GM12873 (cell line): ENCODE measurements around the gene RAD17.

Experiments used
- TF ChIP-seq, protein P1 (sequence below): IDR thresholded peaks from 2 replicates; pipeline ENCODE4 v1.5.1; 2012; ENCODE audit warnings: low read depth, mild to moderate bottlenecking, moderate library complexity, low read length, control low read depth; ENCODE audit not compliant: insufficient read depth; ENCODE audit errors: missing control alignments

RAD17 gene

DNA sequence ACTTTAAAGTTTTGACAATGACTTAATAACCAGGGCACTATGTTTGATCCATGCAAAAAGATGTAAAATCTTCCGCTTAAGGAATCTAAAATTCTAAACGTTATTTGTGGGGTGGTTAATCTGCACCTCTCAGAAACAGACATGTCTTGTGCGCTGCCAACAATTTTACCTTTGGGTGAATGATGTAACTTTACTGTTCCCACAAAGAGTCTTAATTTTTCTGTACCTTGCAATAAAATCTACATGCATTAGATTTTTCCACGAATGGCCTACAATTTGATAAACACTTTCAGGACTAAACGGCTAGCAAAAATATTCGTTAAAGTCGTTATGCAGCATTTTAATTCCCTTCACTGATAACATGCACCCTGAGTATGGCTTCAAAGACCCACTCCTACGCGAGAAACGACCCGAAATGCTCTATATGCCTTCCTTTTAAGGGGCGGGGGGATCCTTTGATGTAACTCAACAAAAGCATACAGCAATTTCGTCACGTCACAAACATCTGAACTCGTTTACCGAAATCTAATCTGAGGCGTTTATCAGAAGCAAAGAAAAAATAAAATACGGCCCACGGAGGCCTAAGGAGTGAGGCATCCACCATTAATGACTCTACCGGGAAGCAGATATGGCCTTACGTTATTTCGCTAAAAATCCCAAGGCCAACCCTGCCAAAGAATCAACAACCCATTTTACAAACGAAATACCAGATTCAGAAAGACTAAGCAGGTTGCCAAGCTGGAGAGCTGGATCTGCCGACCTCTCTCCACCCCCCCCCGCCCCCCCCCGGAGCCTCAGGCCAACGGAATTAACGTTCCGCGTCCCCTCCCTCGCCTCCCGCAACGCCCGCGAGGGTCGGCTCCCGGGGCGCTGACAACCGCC, 919 bp upstream of the RAD17 start:
- TF ChIP-seq, protein P1, sequence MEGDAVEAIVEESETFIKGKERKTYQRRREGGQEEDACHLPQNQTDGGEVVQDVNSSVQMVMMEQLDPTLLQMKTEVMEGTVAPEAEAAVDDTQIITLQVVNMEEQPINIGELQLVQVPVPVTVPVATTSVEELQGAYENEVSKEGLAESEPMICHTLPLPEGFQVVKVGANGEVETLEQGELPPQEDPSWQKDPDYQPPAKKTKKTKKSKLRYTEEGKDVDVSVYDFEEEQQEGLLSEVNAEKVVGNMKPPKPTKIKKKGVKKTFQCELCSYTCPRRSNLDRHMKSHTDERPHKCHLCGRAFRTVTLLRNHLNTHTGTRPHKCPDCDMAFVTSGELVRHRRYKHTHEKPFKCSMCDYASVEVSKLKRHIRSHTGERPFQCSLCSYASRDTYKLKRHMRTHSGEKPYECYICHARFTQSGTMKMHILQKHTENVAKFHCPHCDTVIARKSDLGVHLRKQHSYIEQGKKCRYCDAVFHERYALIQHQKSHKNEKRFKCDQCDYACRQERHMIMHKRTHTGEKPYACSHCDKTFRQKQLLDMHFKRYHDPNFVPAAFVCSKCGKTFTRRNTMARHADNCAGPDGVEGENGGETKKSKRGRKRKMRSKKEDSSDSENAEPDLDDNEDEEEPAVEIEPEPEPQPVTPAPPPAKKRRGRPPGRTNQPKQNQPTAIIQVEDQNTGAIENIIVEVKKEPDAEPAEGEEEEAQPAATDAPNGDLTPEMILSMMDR = no peak

DNA sequence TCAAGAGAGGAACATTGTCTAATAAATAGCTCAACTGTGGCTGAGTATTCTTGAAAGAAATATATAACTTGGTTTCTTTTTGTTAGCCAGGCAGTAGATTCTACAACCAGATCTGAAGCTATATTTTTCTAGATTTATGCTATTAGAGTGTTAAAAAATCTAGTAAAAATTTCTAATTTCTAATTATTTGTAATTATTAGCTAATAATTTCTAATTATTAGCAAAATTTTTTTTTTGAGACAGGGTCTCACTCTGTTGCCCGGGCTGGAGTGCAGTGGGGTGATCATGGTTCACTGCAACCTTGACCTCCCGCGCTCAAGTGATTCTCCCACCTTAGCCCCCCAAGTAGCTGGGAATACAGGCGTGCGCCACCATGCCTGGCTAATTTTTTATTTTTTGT, 2.8 kb downstream of the RAD17 start:
- TF ChIP-seq, protein P1 = no peak

DNA sequence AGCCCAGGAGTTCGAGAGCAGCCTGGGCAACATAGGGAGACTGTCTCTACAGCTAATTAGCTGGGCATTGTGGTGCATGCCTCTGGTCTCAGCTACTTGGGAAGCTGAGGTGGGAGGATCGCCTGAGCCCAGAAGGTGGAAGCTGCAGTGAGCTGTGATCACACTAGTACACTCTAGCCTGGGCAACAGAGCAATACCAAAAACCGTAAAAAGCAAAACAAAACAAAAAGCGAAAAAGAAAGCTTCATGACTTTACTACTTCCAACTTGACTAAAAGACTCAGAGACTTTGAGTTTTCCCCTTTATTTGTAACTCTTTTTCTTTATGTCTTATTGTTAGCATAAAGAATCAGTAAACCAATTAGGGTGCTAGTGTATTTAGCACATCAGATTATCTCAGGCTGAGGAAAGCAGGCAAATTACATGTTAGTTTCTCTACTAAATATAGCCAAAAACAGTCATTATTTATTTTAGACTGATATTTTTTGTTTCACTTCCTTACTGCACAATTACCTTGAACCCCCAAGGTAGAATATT, 5.4 kb downstream of the RAD17 start:
- TF ChIP-seq, protein P1 = no peak

DNA sequence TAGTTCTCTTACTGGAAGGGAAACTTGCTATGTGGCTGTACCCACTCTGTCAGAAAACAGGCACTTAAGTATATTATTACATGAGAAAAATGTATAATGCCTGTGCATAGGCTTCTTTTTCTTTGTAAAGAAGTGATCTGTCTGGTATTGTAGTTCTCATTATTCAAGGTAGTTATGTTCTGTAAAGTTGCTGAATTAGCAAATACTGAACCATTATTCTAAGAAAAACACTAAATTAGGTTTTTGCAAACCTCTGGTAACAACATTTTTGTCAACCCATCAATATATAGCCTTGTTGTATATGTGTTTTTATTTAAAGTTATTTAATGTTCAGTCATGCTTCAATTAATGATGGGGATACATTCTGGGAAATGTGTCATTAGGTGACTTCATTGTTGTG, 8.8 kb downstream of the RAD17 start:
- TF ChIP-seq, protein P1 = no peak

DNA sequence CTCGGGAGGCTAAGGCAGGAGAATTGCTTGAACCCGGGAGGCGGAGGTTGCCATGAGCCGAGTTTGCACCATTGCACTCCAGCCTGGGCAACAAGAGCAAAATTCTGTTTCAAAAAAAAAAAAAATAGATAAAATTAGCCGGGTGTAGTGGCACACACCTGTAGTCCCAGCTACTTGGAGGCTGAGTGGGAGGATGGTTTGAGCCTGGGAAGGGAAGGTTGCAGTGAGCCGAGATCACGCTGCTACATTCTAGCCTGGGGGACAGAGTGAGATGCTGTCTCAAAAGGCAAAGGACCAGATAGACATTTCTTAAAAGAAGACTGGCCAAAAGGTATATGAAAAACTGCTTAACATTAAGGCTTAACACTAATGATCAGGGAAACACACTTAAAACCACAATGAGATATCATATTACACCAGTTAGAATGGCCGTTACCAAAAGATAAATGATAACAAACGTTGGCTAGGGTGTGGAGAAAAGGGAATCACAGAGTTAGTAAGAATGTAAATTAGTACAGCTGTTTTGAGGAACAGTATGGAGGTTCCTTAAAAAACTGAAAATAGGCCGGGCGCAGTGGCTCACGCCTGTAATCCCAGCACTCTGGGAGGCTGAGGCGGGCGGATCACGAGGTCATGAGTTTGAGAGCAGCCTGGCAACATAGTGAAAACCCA, 35.2 kb downstream of the RAD17 start:
- TF ChIP-seq, protein P1 = no peak

DNA sequence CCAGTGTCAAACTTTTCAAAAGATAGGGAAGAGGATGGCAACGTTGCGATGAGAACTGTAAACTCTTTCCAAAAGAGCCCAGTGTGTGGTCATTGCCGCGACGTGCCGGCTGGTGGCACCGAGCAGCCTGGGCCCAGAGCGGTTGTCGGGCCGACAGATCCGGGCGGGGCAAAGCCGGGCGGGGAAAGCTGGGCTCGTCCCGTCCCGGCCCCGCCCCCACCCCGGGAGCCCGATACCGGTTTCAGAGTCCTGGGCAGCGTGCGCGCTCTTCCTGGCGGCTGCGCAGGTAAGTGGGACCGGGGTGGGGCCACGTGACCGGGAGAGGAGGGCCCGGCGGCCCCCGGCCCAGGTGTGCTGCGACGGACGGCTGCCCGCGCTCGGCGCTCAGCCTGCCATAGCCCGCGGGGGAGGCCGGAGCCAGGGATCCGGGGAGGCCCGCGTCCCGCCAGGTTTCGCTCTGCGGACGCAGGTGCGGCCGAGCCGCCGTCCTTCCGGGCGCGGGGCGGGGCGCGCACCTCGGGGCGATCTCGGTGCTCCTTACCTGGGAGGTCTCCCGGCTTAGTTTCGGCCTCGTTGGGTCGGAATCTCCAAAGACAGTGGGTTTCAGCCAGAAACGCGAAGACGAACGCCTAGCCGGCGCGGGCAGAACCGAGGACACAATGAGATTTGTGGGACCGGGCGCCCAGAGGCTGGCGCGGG, 45.4 kb downstream of the RAD17 start, which contains the start of gene MARVELD2:
MARVELD2 (plus strand) TSS at position 232 of the 699 bp plus-strand sequence. CDS start 4,270 bp downstream, outside the sequence.
- TF ChIP-seq, protein P1 = peak; percentile 16
